Thyroid gland (tissue), 4 donors: ENCODE results near the gene MINDY4.

Experiments used
- POLR2A ChIP-seq, 2 donors: fragments of 450-650 bp; IDR thresholded peaks; one replicate each; pipeline ENCODE4 v1.6.1; 2017; ENCODE audit warnings: antibody characterized with exemption in 2 of 2, mild to moderate bottlenecking in 2 of 2, moderate library complexity in 1 of 2
- TF ChIP-seq, protein P1 (sequence below), 6 experiments: fragments of 200-600 bp in 3 of 6; fragments of 450-650 bp in 3 of 6; sonication (generic) in 3 of 6; IDR thresholded peaks; one replicate each; pipeline ENCODE4 v1.5.1; 2016 to 2019; ENCODE audit warnings: antibody characterized with exemption in 6 of 6, mild to moderate bottlenecking in 2 of 6, inconsistent platforms in 1 of 6, moderate library complexity in 1 of 6

DNA sequence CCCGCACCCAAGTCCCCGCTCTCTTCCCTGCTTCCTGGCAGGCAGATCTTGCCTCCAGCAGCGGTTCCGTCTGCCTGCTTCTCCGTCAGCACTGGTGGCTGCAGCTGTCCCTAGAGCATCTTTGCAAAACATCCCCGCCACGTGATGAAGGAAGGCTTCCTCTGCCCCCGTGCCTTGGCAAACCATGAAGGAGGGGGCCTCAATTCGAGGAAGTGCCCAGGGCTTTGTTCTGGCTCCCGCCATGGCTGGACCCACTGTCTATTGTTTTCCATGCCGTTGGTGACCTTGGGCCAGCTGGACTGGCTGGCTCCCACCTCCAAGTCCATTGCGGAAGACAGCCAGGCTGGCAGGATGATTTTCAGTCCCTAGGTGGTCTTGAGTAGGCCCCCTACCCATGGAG, 127.2 kb downstream of the MINDY4 start:
- TF ChIP-seq, protein P1, sequence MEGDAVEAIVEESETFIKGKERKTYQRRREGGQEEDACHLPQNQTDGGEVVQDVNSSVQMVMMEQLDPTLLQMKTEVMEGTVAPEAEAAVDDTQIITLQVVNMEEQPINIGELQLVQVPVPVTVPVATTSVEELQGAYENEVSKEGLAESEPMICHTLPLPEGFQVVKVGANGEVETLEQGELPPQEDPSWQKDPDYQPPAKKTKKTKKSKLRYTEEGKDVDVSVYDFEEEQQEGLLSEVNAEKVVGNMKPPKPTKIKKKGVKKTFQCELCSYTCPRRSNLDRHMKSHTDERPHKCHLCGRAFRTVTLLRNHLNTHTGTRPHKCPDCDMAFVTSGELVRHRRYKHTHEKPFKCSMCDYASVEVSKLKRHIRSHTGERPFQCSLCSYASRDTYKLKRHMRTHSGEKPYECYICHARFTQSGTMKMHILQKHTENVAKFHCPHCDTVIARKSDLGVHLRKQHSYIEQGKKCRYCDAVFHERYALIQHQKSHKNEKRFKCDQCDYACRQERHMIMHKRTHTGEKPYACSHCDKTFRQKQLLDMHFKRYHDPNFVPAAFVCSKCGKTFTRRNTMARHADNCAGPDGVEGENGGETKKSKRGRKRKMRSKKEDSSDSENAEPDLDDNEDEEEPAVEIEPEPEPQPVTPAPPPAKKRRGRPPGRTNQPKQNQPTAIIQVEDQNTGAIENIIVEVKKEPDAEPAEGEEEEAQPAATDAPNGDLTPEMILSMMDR (IDR thresholded peaks at IDR 0.05), result no peak
- no peak for TF ChIP-seq POLR2A (IDR thresholded peaks at IDR 0.05)
